Hepatocyte (in vitro differentiated cells): ENCODE measurements around the gene PAX5. TPM values are rescaled to one million over a fixed set of nuclear protein-coding genes. Genes with fewer than 3 reads are reported as not detected.

ENCODE experiments used
- DNase-seq: peaks from one replicate; pipeline ENCODE4 v3.0.0-alpha.2; 2016; ENCODE audit warnings: low spot score
- H2AFZ ChIP-seq: fragments of 200-600 bp; sonication (generic); 2 replicates; pipeline ENCODE4 v1.6.0; 2016; ENCODE audit warnings: antibody characterized with exemption, mild to moderate bottlenecking
- H3K27ac ChIP-seq: fragments of 200-600 bp; sonication (generic); 2 replicates; pipeline ENCODE4 v1.5.1; 2016; ENCODE audit warnings: mild to moderate bottlenecking
- H3K27me3 ChIP-seq: fragments of 200-600 bp; sonication (generic); 2 replicates; pipeline ENCODE4 v1.6.1; 2016
- H3K36me3 ChIP-seq: fragments of 200-600 bp; sonication (generic); replicated peaks from 2 replicates; pipeline ENCODE4 v1.5.1; 2016; ENCODE audit warnings: low read depth; ENCODE audit not compliant: insufficient read depth
- H3K4me1 ChIP-seq: fragments of 200-600 bp; sonication (generic); 2 replicates; pipeline ENCODE4 v1.5.1; 2016; ENCODE audit warnings: mild to moderate bottlenecking, moderate library complexity; ENCODE audit not compliant: insufficient read depth
- H3K4me2 ChIP-seq: fragments of 200-600 bp; sonication (generic); 2 replicates; pipeline ENCODE4 v1.6.0; 2016
- H3K4me3 ChIP-seq: fragments of 200-600 bp; sonication (generic); 2 replicates; pipeline ENCODE4 v1.5.1; 2016; ENCODE audit warnings: mild to moderate bottlenecking
- H3K79me2 ChIP-seq: fragments of 200-600 bp; sonication (generic); 2 replicates; pipeline ENCODE4 v1.6.0; 2017; ENCODE audit warnings: mild to moderate bottlenecking
- H3K9me2 ChIP-seq: fragments of 200-600 bp; sonication (generic); replicated peaks from 2 replicates; pipeline ENCODE4 v1.6.0; 2017; ENCODE audit warnings: mild to moderate bottlenecking; ENCODE audit not compliant: insufficient read depth
- H3K9me3 ChIP-seq: fragments of 200-600 bp; sonication (generic); 2 replicates; pipeline ENCODE4 v1.5.1; 2016; ENCODE audit warnings: low read depth, mild to moderate bottlenecking
- H4K20me1 ChIP-seq: fragments of 200-600 bp; sonication (generic); 2 replicates; pipeline ENCODE4 v1.6.0; 2016; ENCODE audit warnings: mild to moderate bottlenecking; ENCODE audit not compliant: insufficient read depth, poor library complexity, severe bottlenecking
- CTCF ChIP-seq: fragments of 200-600 bp; sonication (generic); IDR thresholded peaks from 2 replicates; pipeline ENCODE4 v1.5.1; 2016; ENCODE audit warnings: antibody characterized with exemption, mild to moderate bottlenecking; ENCODE audit not compliant: poor library complexity
- EZH2 ChIP-seq: fragments of 200-600 bp; sonication (generic); IDR thresholded peaks from 2 replicates; pipeline ENCODE4 v1.6.1; 2016; ENCODE audit warnings: antibody characterized with exemption, mild to moderate bottlenecking, borderline replicate concordance
- EZH2phosphoT487 ChIP-seq: fragments of 200-600 bp; sonication (generic); IDR thresholded peaks from one replicate; pipeline ENCODE4 v1.6.1; 2018; ENCODE audit warnings: antibody characterized with exemption, mild to moderate bottlenecking, low read depth, moderate library complexity; ENCODE audit not compliant: unreplicated experiment, severe bottlenecking
- WGBS: methylation state at CpG from one replicate; pipeline ENCODE4 v1.1.6; 2016; ENCODE audit warnings: low lambda C conversion rate; ENCODE audit errors: missing lambda C conversion rate; 5-methylcytosine and 5-hydroxymethylcytosine counted together
- polyA plus RNA-seq: library from polyadenylated mRNA; unstranded; fragments of >200 nt; fragmentation: Nextera tagmentation; extraction: Ambion mirVana; gene quantifications from 2 replicates; pipeline ENCODE4 v1.2.1, GENCODE V29; 2016
- total RNA-seq: library from RNA; depleted of rRNA; stranded (reverse); fragments of >200 nt; gene quantifications from 2 replicates; pipeline ENCODE4 v1.2.3, GENCODE V29; 2014

Gene PAX5
- total and polyA plus RNA-seq, 2 experiments from 2014 or later, result not detected

- H3K27ac ChIP-seq, result no peak overlapping the region
- no peaks in the 10 kb centered on the region for H4K20me1 ChIP-seq
- H3K4me1 ChIP-seq, result no peaks in the 10 kb centered on the region
- H2AFZ ChIP-seq, result no peak overlapping the region
- peaks cover 54% of the 10 kb centered on the region for H3K27me3 ChIP-seq
- H3K36me3 ChIP-seq, result no peaks in the 10 kb centered on the region
- H3K4me3 ChIP-seq, result no peak overlapping the region
- H3K79me2 ChIP-seq, result no peaks in the 10 kb centered on the region
- peak; percentile 76 for DNase-seq
- peak overlapping the region; percentile 74 for H3K4me2 ChIP-seq
- H3K9me2 ChIP-seq, result no peaks in the 10 kb centered on the region
- 23% methylated on average over 16 of the region's 16 CpGs for WGBS
- no peaks in the 10 kb centered on the region for H3K9me3 ChIP-seq
- no peak for TF ChIP-seq EZH2phosphoT487
- TF ChIP-seq CTCF, result peak; percentile 52
These were observed 38.0 kb downstream of the PAX5 start for GRCh38 chr9:36995927-36996705.

GRCh38 chr9:36993933-36994764 lies 39.9 kb downstream of the PAX5 start:
- Histone ChIP-seq H2AFZ (no peak overlapping the region), H3K4me1 (no peaks in the 10 kb centered on the region), H4K20me1 (no peaks in the 10 kb centered on the region), H3K9me3 (no peaks in the 10 kb centered on the region), H3K9me2 (no peaks in the 10 kb centered on the region), H3K36me3 (no peaks in the 10 kb centered on the region), H3K79me2 (no peaks in the 10 kb centered on the region), H3K4me3 (no peak overlapping the region), H3K27ac (no peak overlapping the region), H3K4me2 (no peak overlapping the region), H3K27me3 (peaks cover 48% of the 10 kb centered on the region)
- 75% methylated on average over 15 of the region's 19 CpGs for WGBS
- TF ChIP-seq CTCF (no peak), EZH2 (no peak), EZH2phosphoT487 (no peak)
- DNase-seq, result no peak

- WGBS, result 48% methylated on average over 7 of the region's 7 CpGs
- Histone ChIP-seq H3K4me1 (no peaks in the 10 kb centered on the region), H3K27me3 (peaks cover 57% of the 10 kb centered on the region), H4K20me1 (no peaks in the 10 kb centered on the region), H3K4me3 (no peak overlapping the region), H3K79me2 (no peaks in the 10 kb centered on the region), H3K4me2 (no peak overlapping the region), H3K36me3 (no peaks in the 10 kb centered on the region), H3K9me2 (no peaks in the 10 kb centered on the region), H3K9me3 (no peaks in the 10 kb centered on the region), H3K27ac (no peak overlapping the region), H2AFZ (no peak overlapping the region)
- DNase-seq, result no peak
- no peak for TF ChIP-seq EZH2
These were observed 41.4 kb downstream of the PAX5 start for GRCh38 chr9:36992501-36993316.
